A673 (cell line): Measurements from ENCODE around the gene SSH2.

Experiments
- CTCF ChIP-seq: fragments of 300-800, 200-600 bp; sonication (generic); conservative IDR thresholded peaks from 2 replicates; pipeline ENCODE4 v1.5.1; 2017; ENCODE audit warnings: low read depth, mild to moderate bottlenecking, antibody characterized with exemption, low read length, moderate library complexity, mixed read lengths
- EZH2 ChIP-seq: fragments of 200-600 bp; sonication (generic); IDR thresholded peaks from 2 replicates; pipeline ENCODE4 v1.6.1; 2017; ENCODE audit warnings: borderline replicate concordance, low read depth, mild to moderate bottlenecking, mixed read lengths, antibody characterized with exemption, low read length; ENCODE audit not compliant: poor library complexity, severe bottlenecking

- TF ChIP-seq CTCF (no peak), EZH2 (no peak)
Observed at GRCh38 chr17:29694918-29695563, 235.0 kb downstream of the SSH2 start.
